Fibroblast of villous mesenchyme (primary cell): Measurements from ENCODE around the gene LYSMD4. TPM values are rescaled to one million over a fixed set of nuclear protein-coding genes. Genes with fewer than 3 reads are reported as not detected.
A peak's percentile ranks its signal among the peaks of the same experiment; 100 is the strongest.

Source experiments
- DNase-seq: peaks from one replicate; pipeline ENCODE4 v3.0.0-alpha.2; 2010; ENCODE audit warnings: low read depth
- H3K4me3 ChIP-seq: 2 replicates; pipeline ENCODE4 v1.5.1; 2011; ENCODE audit warnings: low read depth, mild to moderate bottlenecking, low read length
- CTCF ChIP-seq: IDR thresholded peaks from 2 replicates; pipeline ENCODE4 v1.5.1; 2012; ENCODE audit warnings: low read depth, mild to moderate bottlenecking, low read length; ENCODE audit not compliant: insufficient read depth
- total RNA-seq: library from RNA; depleted of rRNA; stranded (reverse); fragments of >200 nt; gene quantifications from 2 replicates; pipeline ENCODE4 v1.2.3, GENCODE V29; 2012

LYSMD4 gene
- total RNA-seq, 1 donor, result 7.8 TPM

GRCh38 chr15:99692825-99693224, 40.4 kb downstream of the LYSMD4 start:
- H3K4me3 ChIP-seq, result no peak overlapping the region
- no peak for TF ChIP-seq CTCF
- DNase-seq, result no peak

GRCh38 chr15:99686290-99686689, 46.9 kb downstream of the LYSMD4 start:
- TF ChIP-seq CTCF, result no peak
- H3K4me3 ChIP-seq, result no peak overlapping the region
- DNase-seq, result no peak

GRCh38 chr15:99683000-99683670, 50.1 kb downstream of the LYSMD4 start:
- peak; percentile 27 for DNase-seq
- H3K4me3 ChIP-seq, result no peak overlapping the region
- no peak for TF ChIP-seq CTCF

- no peak overlapping the region for H3K4me3 ChIP-seq
- DNase-seq, result peak; percentile 84
- TF ChIP-seq CTCF, result no peak
Measured at GRCh38 chr15:99682455-99682854, 50.8 kb downstream of the LYSMD4 start.

- no peak for DNase-seq
- no peak overlapping the region for H3K4me3 ChIP-seq
- no peak for TF ChIP-seq CTCF
Measured at GRCh38 chr15:99681990-99682389, 51.2 kb downstream of the LYSMD4 start.

- no peak overlapping the region for H3K4me3 ChIP-seq
- no peak for TF ChIP-seq CTCF
- peak; percentile 7 for DNase-seq
Measured at GRCh38 chr15:99680276-99680675, 53.0 kb downstream of the LYSMD4 start.
